Loucy (cell line): ENCODE results near the gene ST3GAL5.

ENCODE experiments used
- H2AFZ ChIP-seq: fragments of 200-600 bp; sonication (generic); 2 replicates; pipeline ENCODE4 v1.6.0; 2016; ENCODE audit warnings: antibody characterized with exemption, mild to moderate bottlenecking, low read length, moderate library complexity
- H3F3A ChIP-seq: fragments of 200-600 bp; 2 replicates; pipeline ENCODE4 v1.6.0; 2016; ENCODE audit warnings: antibody characterized with exemption, low read depth, mild to moderate bottlenecking
- H3K27me3 ChIP-seq: fragments of 200-600 bp; sonication (generic); 2 replicates; pipeline ENCODE4 v1.6.1; 2014; ENCODE audit warnings: low read length, mild to moderate bottlenecking; ENCODE audit not compliant: insufficient read depth, poor library complexity, severe bottlenecking
- H3K36me3 ChIP-seq: fragments of 200-600 bp; sonication (generic); 2 replicates; pipeline ENCODE4 v1.6.1; 2016; ENCODE audit warnings: low read length; ENCODE audit not compliant: insufficient read depth
- H3K4me1 ChIP-seq: fragments of 200-600 bp; sonication (generic); 2 replicates; pipeline ENCODE4 v1.5.1; 2014; ENCODE audit warnings: low read length, mild to moderate bottlenecking; ENCODE audit not compliant: insufficient read depth, poor library complexity, severe bottlenecking
- H3K4me2 ChIP-seq: fragments of 200-600 bp; sonication (generic); 2 replicates; pipeline ENCODE4 v1.6.0; 2014; ENCODE audit warnings: antibody characterized with exemption, low read length, low read depth, mild to moderate bottlenecking; ENCODE audit not compliant: poor library complexity, severe bottlenecking
- H3K4me3 ChIP-seq: fragments of 200-600 bp; sonication (generic); 2 replicates; pipeline ENCODE4 v1.5.1; 2014; ENCODE audit warnings: low read length, mild to moderate bottlenecking, mixed read lengths; ENCODE audit not compliant: poor library complexity, severe bottlenecking
- H3K79me2 ChIP-seq: fragments of 200-600 bp; sonication (generic); 2 replicates; pipeline ENCODE4 v1.6.1; 2014; ENCODE audit warnings: low read length; ENCODE audit not compliant: insufficient read depth
- H3K9ac ChIP-seq: fragments of 200-600 bp; sonication (generic); 2 replicates; pipeline ENCODE4 v1.6.0; 2014; ENCODE audit warnings: mild to moderate bottlenecking, low read depth, low read length, moderate library complexity; ENCODE audit not compliant: poor library complexity, severe bottlenecking
- H3K9me2 ChIP-seq: fragments of 200-600 bp; sonication (generic); replicated peaks from 2 replicates; pipeline ENCODE4 v1.6.1; 2016; ENCODE audit warnings: low read depth, low read length, mixed read lengths
- H3K9me3 ChIP-seq: fragments of 200-600 bp; sonication (generic); 2 replicates; pipeline ENCODE4 v1.6.1; 2014; ENCODE audit warnings: mild to moderate bottlenecking, antibody characterized with exemption, low read length, low read depth; ENCODE audit not compliant: insufficient read depth
- H4K20me1 ChIP-seq: fragments of 200-600 bp; sonication (generic); 2 replicates; pipeline ENCODE4 v1.6.0; 2014; ENCODE audit warnings: antibody characterized with exemption, low read length, mild to moderate bottlenecking; ENCODE audit not compliant: insufficient read depth, poor library complexity, severe bottlenecking
- EZH2phosphoT487 ChIP-seq: fragments of 200-600 bp; IDR thresholded peaks from 2 replicates; pipeline ENCODE4 v1.6.1; 2018; ENCODE audit warnings: antibody characterized with exemption, mild to moderate bottlenecking, moderate library complexity, borderline replicate concordance
- TF ChIP-seq, protein P1 (sequence below): fragments of 200-600 bp; sonication (generic); conservative IDR thresholded peaks from 2 replicates; pipeline ENCODE4 v1.5.1; 2014; ENCODE audit warnings: mild to moderate bottlenecking, antibody characterized with exemption, low read length

ST3GAL5 gene

DNA sequence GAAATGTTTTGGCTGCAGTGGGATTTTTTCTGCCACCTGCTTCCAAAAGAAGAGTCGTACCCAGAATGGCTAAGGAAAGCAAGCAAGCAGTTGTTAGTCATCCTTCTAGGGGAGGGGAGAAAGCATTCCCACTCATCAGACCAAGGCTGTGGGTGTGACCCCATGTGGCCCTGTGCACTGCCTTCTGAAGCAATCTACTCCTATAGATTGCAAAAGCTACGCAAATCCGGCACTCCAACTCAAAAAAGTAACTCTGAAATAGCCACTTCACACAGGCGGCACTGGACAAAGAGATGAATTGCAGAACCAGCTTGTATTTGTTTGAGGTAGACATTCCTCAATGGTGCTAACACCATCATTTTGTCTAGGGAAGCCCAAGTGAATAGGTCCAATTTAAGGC lies 44.3 kb downstream of the ST3GAL5 start:
- Histone ChIP-seq H3K4me3 (no peak overlapping the region), H3K79me2 (no peaks in the 10 kb centered on the region), H3K9me2 (no peaks in the 10 kb centered on the region), H3K9ac (no peak overlapping the region), H3K4me1 (no peaks in the 10 kb centered on the region), H3K9me3 (0 out of 2 replicates have a peak, but pooled peaks cover 4% of the 10 kb centered on the region), H3K27me3 (no peaks in the 10 kb centered on the region), H3F3A (no peaks in the 10 kb centered on the region), H3K4me2 (no peak overlapping the region), H3K36me3 (peaks cover 44% of the 10 kb centered on the region), H4K20me1 (no peaks in the 10 kb centered on the region), H2AFZ (no peak overlapping the region)
- TF ChIP-seq, protein P1, sequence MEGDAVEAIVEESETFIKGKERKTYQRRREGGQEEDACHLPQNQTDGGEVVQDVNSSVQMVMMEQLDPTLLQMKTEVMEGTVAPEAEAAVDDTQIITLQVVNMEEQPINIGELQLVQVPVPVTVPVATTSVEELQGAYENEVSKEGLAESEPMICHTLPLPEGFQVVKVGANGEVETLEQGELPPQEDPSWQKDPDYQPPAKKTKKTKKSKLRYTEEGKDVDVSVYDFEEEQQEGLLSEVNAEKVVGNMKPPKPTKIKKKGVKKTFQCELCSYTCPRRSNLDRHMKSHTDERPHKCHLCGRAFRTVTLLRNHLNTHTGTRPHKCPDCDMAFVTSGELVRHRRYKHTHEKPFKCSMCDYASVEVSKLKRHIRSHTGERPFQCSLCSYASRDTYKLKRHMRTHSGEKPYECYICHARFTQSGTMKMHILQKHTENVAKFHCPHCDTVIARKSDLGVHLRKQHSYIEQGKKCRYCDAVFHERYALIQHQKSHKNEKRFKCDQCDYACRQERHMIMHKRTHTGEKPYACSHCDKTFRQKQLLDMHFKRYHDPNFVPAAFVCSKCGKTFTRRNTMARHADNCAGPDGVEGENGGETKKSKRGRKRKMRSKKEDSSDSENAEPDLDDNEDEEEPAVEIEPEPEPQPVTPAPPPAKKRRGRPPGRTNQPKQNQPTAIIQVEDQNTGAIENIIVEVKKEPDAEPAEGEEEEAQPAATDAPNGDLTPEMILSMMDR, result no peak
- no peak for TF ChIP-seq EZH2phosphoT487

DNA sequence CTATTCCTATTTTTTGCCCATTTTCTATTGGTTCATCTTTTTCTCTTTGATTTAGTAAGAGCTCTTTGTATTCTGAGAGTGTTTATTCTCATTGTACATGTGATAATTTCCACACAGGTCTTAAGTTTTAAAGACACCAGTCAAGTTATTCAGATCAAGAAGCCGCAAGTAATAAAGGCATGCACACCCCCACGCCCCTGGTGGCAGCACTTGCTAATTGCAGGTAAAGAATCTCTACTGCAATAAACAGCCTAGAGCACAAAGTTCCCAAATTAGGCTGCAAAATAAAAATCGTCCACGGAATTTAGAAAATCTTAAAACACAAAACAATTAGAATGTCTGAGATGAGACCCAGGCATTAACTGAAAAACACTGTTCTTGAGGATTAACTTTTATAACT lies 45.2 kb downstream of the ST3GAL5 start:
- peaks cover 44% of the 10 kb centered on the region for H3K36me3 ChIP-seq

DNA sequence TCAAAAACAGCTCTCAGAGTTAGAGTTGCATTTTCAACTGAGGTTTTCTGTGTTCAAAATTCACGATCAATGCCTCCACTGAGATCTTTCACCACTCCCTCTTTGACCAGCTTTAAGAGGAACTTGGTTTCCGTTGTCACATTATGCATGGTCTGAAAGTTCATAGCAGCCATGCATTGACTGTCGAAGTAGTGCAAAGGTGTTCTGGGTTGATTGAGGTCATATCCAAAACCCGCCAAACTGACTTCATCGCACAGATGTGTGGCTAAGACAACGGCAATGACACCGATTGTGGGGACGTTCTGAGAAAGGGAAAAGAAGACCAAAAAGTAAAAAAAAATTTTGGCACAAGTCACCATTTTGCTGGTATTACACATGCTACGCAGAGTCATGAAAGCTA lies 48.7 kb downstream of the ST3GAL5 start:
- no peaks in the 10 kb centered on the region for H3K4me1 ChIP-seq
- no peaks in the 10 kb centered on the region for H3K79me2 ChIP-seq
- 0 out of 2 replicates have a peak, but pooled peaks cover 4% of the 10 kb centered on the region for H3K9me3 ChIP-seq
- no peak overlapping the region for H2AFZ ChIP-seq
- H3K4me2 ChIP-seq, result no peak overlapping the region
- H3K9me2 ChIP-seq, result no peaks in the 10 kb centered on the region
- H3K27me3 ChIP-seq, result no peaks in the 10 kb centered on the region
- H3K36me3 ChIP-seq, result peaks cover 33% of the 10 kb centered on the region
- no peak overlapping the region for H3K4me3 ChIP-seq
- no peak overlapping the region for H3K9ac ChIP-seq
- H4K20me1 ChIP-seq, result no peaks in the 10 kb centered on the region
- no peaks in the 10 kb centered on the region for H3F3A ChIP-seq
- TF ChIP-seq, protein P1, result no peak
- TF ChIP-seq EZH2phosphoT487, result no peak

More for the DNA sequence above, 45.2 kb downstream of the ST3GAL5 start:
- H3K9ac ChIP-seq, result no peak overlapping the region
- H3K9me3 ChIP-seq, result 0 out of 2 replicates have a peak, but pooled peaks cover 4% of the 10 kb centered on the region
- no peak overlapping the region for H2AFZ ChIP-seq
- H3K4me2 ChIP-seq, result no peak overlapping the region
- TF ChIP-seq EZH2phosphoT487, result no peak
- TF ChIP-seq, protein P1, result peak; percentile 59
- no peak overlapping the region for H3K4me3 ChIP-seq
- no peaks in the 10 kb centered on the region for H3K79me2 ChIP-seq
- no peaks in the 10 kb centered on the region for H3K27me3 ChIP-seq
- H3K9me2 ChIP-seq, result no peaks in the 10 kb centered on the region
- no peaks in the 10 kb centered on the region for H4K20me1 ChIP-seq
- H3K4me1 ChIP-seq, result no peaks in the 10 kb centered on the region
- H3F3A ChIP-seq, result no peaks in the 10 kb centered on the region
